Dedifferentiated amniotic fluid mesenchymal stem cell (primary cell): ENCODE data around the gene PITPNC1.
"Not testable (repeated sequence)": the region's sequence is repeated elsewhere in the genome, so short reads cannot be mapped to it uniquely, and the experiment has no call there.

Experiments used
- DNase-seq: peaks from one replicate; pipeline ENCODE4 v3.0.0-alpha.2; 2016; ENCODE audit errors: extremely low spot score

Gene PITPNC1

GRCh38 chr17:67511804-67512203, 134.7 kb downstream of the PITPNC1 start:
- DNase-seq: no peak

DNA sequence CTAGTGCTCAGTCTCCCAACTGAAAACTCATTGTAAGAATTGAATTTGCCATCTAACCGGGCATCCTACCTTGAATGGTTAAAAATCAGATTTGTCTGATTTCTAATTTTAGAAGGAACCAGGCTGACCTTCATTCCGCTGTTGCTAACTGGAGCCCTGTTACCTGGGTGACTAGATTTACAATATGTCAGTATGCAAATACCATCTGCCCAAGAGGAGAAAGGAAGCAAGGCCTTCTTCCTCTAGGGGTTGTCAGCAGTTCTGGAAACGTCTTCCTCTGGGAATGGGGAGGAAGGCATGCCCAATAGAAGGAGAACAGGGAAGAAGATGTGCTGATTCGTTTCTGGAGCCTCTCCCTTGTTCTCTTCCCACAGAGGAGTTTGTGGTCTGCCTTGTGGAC, 137.9 kb downstream of the PITPNC1 start:
- DNase-seq: no peak

- no peak for DNase-seq
Observed at GRCh38 chr17:67515490-67516083, 138.5 kb downstream of the PITPNC1 start.

- not testable (repeated sequence) for DNase-seq
Observed at GRCh38 chr17:67516571-67516970, 139.5 kb downstream of the PITPNC1 start.

DNA sequence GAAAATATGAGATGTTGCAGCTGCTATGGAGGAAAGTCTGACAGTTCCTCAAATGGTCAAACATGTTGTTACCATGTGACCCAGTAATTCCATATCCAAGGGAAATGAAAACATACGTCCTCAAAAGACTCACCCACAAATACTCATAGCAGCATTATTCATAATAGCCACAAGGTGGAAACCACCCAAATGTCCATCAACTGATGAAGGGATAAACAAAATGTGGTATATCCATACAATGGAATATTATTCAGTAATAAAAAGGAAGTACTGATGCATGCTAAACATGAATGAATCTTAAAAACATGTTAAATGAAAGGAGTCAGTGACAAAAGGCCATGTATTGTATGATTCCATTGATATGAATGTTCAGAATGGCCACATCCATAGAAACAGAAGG, 140.2 kb downstream of the PITPNC1 start:
- no peak for DNase-seq

GRCh38 chr17:67518876-67519275, 141.8 kb downstream of the PITPNC1 start:
- peak; percentile 30 for DNase-seq

DNA sequence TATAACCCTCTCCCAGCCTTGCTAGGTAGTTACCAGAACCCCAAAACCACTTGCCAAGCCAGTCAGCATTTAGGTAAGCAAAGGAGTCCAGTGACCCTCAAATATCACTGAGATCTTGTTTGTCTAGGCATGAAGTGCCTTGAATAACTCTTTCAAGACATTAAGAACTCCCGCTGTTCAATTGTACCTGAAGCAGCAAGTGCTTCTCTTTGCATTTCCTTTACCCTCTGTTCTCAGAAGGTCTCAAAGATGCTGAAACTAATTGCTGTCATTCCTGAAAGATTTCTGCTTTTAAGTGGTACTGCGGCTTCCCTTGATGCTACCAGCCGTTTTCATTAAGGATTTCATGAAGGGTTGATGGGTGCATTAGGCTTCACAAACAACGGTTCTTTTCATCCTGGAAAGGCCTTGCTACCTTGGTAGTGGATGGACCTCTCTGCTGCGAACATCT, 142.7 kb downstream of the PITPNC1 start:
- DNase-seq: no peak

DNA sequence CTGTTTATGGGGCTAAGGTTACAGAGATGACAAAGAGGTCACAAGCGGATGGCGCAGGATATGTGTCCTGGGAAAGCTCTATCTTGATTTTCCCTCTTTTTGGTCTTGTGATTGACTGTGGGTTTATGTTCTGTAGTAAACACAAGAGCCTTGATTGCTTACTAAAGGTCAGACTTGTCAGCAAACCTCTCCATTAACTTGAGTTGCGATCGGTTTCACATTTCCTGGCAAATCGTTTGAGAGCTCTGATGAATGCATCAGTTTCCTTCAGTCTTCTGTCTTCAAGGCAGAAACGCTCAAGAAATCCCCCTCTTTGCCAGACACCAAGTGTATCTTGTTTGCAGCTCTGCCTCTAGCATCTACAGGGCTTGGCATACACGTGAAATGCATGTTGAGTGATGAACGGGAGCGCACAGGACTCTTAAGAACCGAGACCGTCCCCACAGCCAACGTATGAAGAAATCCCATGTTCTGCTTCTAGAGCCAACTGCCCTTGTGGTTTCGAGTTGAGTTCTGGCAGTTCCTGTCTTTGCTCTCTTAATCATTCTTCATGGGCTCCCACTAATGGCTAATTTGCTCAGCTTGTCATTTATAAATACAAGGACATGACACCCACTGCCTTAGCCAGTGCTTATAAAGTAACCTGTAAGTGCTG, 143.3 kb downstream of the PITPNC1 start:
- no peak for DNase-seq

GRCh38 chr17:67520916-67521774, 144.1 kb downstream of the PITPNC1 start:
- no peak for DNase-seq

DNA sequence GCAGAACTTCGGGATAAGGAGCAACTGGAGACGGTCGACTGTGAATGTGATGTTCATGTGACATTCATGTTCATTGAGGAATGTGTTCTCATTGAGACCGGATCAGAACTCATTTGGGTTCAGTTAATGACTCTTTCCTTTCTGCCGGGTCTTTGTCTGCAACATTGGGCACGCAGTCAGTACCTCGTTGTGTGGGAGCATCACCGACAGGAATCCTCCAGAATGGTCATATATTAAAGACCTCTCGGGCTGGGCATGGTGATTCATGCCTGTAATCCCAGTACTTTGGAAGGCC, 144.6 kb downstream of the PITPNC1 start:
- no peak for DNase-seq

- DNase-seq: no peak
Observed at GRCh38 chr17:67523101-67523500, 146.0 kb downstream of the PITPNC1 start.

- no peak for DNase-seq
Observed at GRCh38 chr17:67525239-67526135, 148.4 kb downstream of the PITPNC1 start.

- DNase-seq: no peak
Observed at GRCh38 chr17:67526700-67527099, 149.6 kb downstream of the PITPNC1 start.

DNA sequence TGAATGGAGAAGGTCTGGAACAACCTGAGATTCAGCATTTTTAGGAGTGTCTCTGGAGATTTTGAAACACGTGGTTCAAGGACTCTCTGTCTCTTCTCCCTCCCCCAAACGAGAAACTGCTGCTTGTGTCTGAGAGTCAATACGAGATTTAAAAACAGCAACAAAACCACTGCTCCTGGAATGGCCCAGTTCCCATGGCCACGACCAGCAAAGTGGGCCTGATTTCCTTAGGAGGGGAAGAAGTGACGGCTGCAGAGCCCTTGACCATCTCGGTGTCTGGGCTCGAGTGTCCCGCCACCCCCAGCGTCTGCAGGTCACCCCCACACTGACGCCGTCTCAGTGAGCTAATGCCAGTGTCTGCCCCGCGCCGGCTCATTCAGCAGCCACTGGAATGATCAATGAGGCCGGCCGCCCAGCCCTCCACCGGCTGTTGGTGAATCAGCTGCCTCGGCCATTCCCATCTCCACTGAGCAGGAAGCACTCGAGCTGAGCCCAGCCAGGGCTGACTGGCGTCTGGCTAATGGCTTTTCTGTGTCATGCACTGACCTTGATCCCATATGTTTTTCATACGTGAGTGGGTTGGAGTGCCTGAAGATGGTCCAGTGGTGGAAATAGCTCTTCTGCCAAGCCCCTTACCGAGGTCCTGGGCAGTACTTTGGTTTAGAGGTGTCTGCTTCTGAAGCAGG, 151.8 kb downstream of the PITPNC1 start:
- DNase-seq: peak; percentile 71

DNA sequence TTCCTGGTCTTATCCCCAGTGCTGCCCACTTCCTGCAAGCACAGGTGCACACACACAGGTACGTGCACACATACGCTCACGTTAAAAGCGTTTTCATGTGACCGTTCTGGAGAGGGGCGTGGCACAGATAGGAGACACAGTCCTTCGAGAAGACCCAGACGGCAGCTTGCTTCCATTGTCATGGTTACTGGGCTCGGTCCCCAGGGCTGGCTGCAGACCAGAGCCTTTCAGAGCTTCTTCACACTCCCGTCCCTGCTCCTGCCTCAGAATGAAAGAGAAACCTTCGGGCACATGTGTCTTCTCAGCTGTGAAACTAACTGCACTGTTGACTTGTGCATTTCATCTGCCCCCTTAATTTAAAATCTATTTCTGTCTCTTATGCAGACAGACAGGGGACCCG, 154.2 kb downstream of the PITPNC1 start:
- no peak for DNase-seq

GRCh38 chr17:67532326-67532871, 155.3 kb downstream of the PITPNC1 start:
- no peak for DNase-seq

DNA sequence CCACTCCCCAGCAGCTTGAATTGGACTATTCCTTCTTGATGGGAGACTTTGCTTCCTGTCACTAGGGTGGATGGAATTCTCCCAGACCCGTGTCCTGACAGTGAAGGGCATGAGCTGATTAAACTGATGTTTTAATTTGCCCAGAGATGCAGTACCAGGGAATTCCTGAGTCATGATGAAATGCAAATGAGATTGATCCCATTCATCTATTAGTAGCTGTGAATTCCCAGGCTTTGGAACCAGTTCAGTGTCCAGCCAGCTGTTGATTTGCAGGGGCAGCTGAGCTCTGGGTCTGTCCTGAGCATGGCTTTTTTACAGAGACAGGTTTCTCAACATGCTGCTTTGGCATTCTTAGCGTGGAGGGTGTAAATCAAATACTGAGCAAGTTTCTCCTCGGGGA, 157.9 kb downstream of the PITPNC1 start:
- DNase-seq: no peak

GRCh38 chr17:67542219-67543114, 165.4 kb downstream of the PITPNC1 start:
- DNase-seq: no peak

- DNase-seq: no peak
Observed at GRCh38 chr17:67544364-67544955, 167.4 kb downstream of the PITPNC1 start.
